HG02571 (cell line): ENCODE data around the gene FILIP1.

Experiments
- ATAC-seq: cut with Tn5 transposase; IDR thresholded peaks from one replicate; pipeline ENCODE4 v1.9.1; 2021; ENCODE audit warnings: mild to moderate bottlenecking, moderate library complexity; ENCODE audit not compliant: unreplicated experiment

Gene FILIP1

GRCh38 chr6:75272145-75272840 lies 221.3 kb downstream of the FILIP1 start:
- ATAC-seq, result no peak

DNA sequence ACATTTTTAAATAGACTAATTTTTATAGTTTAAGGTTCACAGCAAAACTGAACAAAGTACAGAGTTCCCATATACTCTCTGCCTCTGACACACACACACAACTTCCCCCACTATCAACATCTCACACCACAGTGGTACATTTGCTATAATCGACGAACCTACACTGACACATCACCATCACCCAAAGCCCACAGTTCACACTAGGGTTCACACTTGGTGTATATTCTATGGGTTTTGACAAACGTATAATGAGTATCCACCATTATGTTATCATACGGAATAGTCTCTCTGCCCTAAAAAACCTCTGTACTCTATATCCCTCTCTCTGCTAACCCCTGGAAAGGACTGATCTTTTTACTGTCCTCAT lies 224.6 kb downstream of the FILIP1 start:
- ATAC-seq, result no peak

- ATAC-seq, result no peak
Observed at GRCh38 chr6:75268121-75268987, 225.2 kb downstream of the FILIP1 start.

- ATAC-seq, result no peak
Observed at GRCh38 chr6:75267461-75267860, 226.1 kb downstream of the FILIP1 start.

- ATAC-seq, result peak; percentile 61
Observed at GRCh38 chr6:75266716-75267291, 226.8 kb downstream of the FILIP1 start.

GRCh38 chr6:75263401-75263750 lies 230.2 kb downstream of the FILIP1 start:
- ATAC-seq, result no peak

- ATAC-seq, result no peak
Observed at GRCh38 chr6:75262716-75263400, 230.7 kb downstream of the FILIP1 start.

DNA sequence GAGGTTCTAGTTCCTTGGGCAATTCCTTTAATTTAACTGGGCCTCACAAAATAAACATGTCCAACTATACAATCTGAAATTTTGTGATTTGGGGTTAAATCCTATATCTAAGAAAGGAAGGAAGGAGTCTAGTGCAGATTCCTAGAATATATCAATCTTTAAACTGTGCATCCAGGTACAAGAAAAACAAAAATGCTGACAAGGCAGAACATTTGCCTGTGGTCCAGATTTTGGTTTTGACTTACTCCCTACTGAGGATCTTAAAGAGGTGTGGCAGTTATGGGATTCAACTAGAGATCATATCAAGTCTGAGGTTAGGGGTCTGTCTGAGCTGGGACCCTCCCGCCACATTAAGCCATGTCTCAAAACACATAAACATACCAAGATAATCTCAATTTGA lies 232.3 kb downstream of the FILIP1 start:
- ATAC-seq, result no peak

- ATAC-seq, result no peak
Observed at GRCh38 chr6:75257343-75258087, 236.1 kb downstream of the FILIP1 start.

- ATAC-seq, result no peak
Observed at GRCh38 chr6:75250552-75250951, 243.0 kb downstream of the FILIP1 start.

GRCh38 chr6:75249837-75250236 lies 243.8 kb downstream of the FILIP1 start:
- no peak for ATAC-seq

DNA sequence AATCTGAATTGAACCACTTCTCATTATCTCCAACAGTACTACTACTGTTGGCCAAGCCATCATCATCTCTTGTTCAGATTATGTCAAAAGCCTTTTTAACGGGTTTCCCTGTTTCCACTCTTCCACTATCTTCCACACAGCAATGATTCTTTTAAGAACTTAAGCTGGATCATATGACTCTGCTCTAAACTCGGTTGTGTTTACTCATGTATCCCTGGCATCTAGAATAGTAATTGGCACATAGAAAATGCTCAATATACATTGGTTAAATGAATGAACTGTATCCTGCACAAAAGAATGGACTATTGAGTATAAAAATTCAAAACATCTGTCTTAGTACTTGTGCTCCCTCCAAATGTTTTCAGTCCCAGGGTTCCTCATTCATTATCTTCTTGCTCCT lies 247.2 kb downstream of the FILIP1 start:
- ATAC-seq, result no peak

- ATAC-seq, result no peak
Observed at GRCh38 chr6:75244063-75244584, 249.5 kb downstream of the FILIP1 start.

- peak; percentile 97 for ATAC-seq
Observed at GRCh38 chr6:75243333-75244062, 250.1 kb downstream of the FILIP1 start, which contains the start of gene COX7A2. Gene COX7A2 (minus strand): TSS chr6:75243801. CDS start chr6:75243734, 67 bp downstream.
